Stimulated activated naive CD8-positive, alpha-beta T cell treated with anti-CD3 and anti-CD28 coated beads, Interleukin-15, amount 100 ng/mL, for 72 hours (primary cell): ENCODE results near the gene GTF2IRD1.
A peak's percentile ranks its signal among the peaks of the same experiment; 100 is the strongest.

ENCODE experiments used
- ATAC-seq: fragments of 150-1000 bp; cut with Tn5 transposase; 2 replicates; pipeline ENCODE4 v1.10.0; 2021; ENCODE audit warnings: mild to moderate bottlenecking, moderate library complexity
- DNase-seq, 2 donors: peaks; one replicate each; pipeline ENCODE4 v3.0.0; 2021 to 2022
- H3K27ac Mint-ChIP-seq, 2 donors: one replicate each; pipeline ENCODE4 v1.8.0; 2022; ENCODE audit warnings: mild to moderate bottlenecking in 2 of 2, mixed read lengths in 2 of 2, moderate library complexity in 2 of 2
- H3K27me3 Mint-ChIP-seq: one replicate; pipeline ENCODE4 v1.8.0; 2022; ENCODE audit warnings: mixed read lengths
- H3K4me1 Mint-ChIP-seq: one replicate; pipeline ENCODE4 v1.8.0; 2022; ENCODE audit warnings: mild to moderate bottlenecking, mixed read lengths
- H3K4me3 Mint-ChIP-seq, 2 donors: one replicate each; pipeline ENCODE4 v1.8.0; 2022; ENCODE audit warnings: mild to moderate bottlenecking in 2 of 2, mixed read lengths in 2 of 2, moderate library complexity in 1 of 2
- H3K9me3 Mint-ChIP-seq, 2 donors: one replicate each; pipeline ENCODE4 v1.8.0; 2022; ENCODE audit warnings: mixed read lengths in 2 of 2

The GTF2IRD1 gene

GRCh38 chr7:74587435-74588126 lies 133.9 kb downstream of the GTF2IRD1 start:
- Mint-ChIP-seq H3K4me1 (no peaks in the 10 kb centered on the region), H3K9me3 (no peaks in the 10 kb centered on the region), H3K4me3 (no peak overlapping the region), H3K27me3 (no peaks in the 10 kb centered on the region), H3K27ac (peak overlapping the region in 1 of 2 donors; percentile 26)
- DNase-seq: no peak
- ATAC-seq: no peak

- Mint-ChIP-seq H3K27ac (no peak overlapping the region), H3K4me3 (no peak overlapping the region), H3K4me1 (no peaks in the 10 kb centered on the region), H3K27me3 (no peaks in the 10 kb centered on the region), H3K9me3 (no peaks in the 10 kb centered on the region)
- DNase-seq (no peak), ATAC-seq (no peak)
Measured at GRCh38 chr7:74590813-74591212, 137.1 kb downstream of the GTF2IRD1 start.

- Mint-ChIP-seq H3K4me1 (peaks cover 12% of the 10 kb centered on the region), H3K27ac (no peak overlapping the region), H3K9me3 (no peaks in the 10 kb centered on the region), H3K4me3 (no peak overlapping the region), H3K27me3 (no peaks in the 10 kb centered on the region)
- no peak for DNase-seq
- ATAC-seq: peak; percentile 38
Measured at GRCh38 chr7:74598558-74598957, 144.9 kb downstream of the GTF2IRD1 start.

GRCh38 chr7:74599244-74599643 lies 145.5 kb downstream of the GTF2IRD1 start:
- H3K27ac Mint-ChIP-seq: peak overlapping the region in 1 of 2 donors; percentile 71
- H3K4me1 Mint-ChIP-seq: peaks cover 12% of the 10 kb centered on the region
- ATAC-seq (peak; percentile 83), DNase-seq (peak in 1 of 2 donors; percentile 26)
- H3K9me3 Mint-ChIP-seq: no peaks in the 10 kb centered on the region
- no peak overlapping the region for H3K4me3 Mint-ChIP-seq
- no peaks in the 10 kb centered on the region for H3K27me3 Mint-ChIP-seq

- Mint-ChIP-seq H3K4me1 (peaks cover 26% of the 10 kb centered on the region), H3K4me3 (peak overlapping the region in 1 of 2 donors; percentile 23), H3K27me3 (no peaks in the 10 kb centered on the region), H3K27ac (peak overlapping the region in 1 of 2 donors; percentile 81), H3K9me3 (no peaks in the 10 kb centered on the region)
- ATAC-seq: no peak
- no peak for DNase-seq
Measured at GRCh38 chr7:74604326-74605020, 150.8 kb downstream of the GTF2IRD1 start.

- Mint-ChIP-seq H3K4me3 (peak overlapping the region; percentile 73 to 87), H3K27ac (peak overlapping the region; percentile 83 to 88)
- DNase-seq: peak; percentile 41 to 47
Measured at GRCh38 chr7:74606101-74606908, 152.6 kb downstream of the GTF2IRD1 start.

GRCh38 chr7:74606909-74607510 lies 153.3 kb downstream of the GTF2IRD1 start:
- Mint-ChIP-seq H3K4me1 (peaks cover 24% of the 10 kb centered on the region), H3K27ac (no peak overlapping the region), H3K9me3 (no peaks in the 10 kb centered on the region), H3K27me3 (no peaks in the 10 kb centered on the region), H3K4me3 (peak overlapping the region; percentile 73 to 87)
- no peak for DNase-seq
- no peak for ATAC-seq

More at GRCh38 chr7:74606101-74606908, 152.6 kb downstream of the GTF2IRD1 start:
- peak; percentile 91 for ATAC-seq
- Mint-ChIP-seq H3K27me3 (no peaks in the 10 kb centered on the region), H3K4me1 (peaks cover 24% of the 10 kb centered on the region), H3K9me3 (no peaks in the 10 kb centered on the region)

GRCh38 chr7:74612015-74612829 lies 158.5 kb downstream of the GTF2IRD1 start:
- Mint-ChIP-seq H3K27ac (peak overlapping the region in 1 of 2 donors; percentile 29), H3K4me3 (no peak overlapping the region), H3K4me1 (peaks cover 18% of the 10 kb centered on the region), H3K9me3 (no peaks in the 10 kb centered on the region), H3K27me3 (peaks cover 9% of the 10 kb centered on the region)
- DNase-seq (no peak), ATAC-seq (no peak)

GRCh38 chr7:74615933-74616780 lies 162.5 kb downstream of the GTF2IRD1 start:
- no peak overlapping the region for H3K4me3 Mint-ChIP-seq
- peaks cover 9% of the 10 kb centered on the region for H3K27me3 Mint-ChIP-seq
- DNase-seq: no peak
- H3K9me3 Mint-ChIP-seq: no peaks in the 10 kb centered on the region
- peak overlapping the region in 1 of 2 donors; percentile 44 for H3K27ac Mint-ChIP-seq
- no peak for ATAC-seq
- peaks cover 28% of the 10 kb centered on the region for H3K4me1 Mint-ChIP-seq

- Mint-ChIP-seq H3K4me1 (peaks cover 27% of the 10 kb centered on the region), H3K9me3 (no peaks in the 10 kb centered on the region), H3K4me3 (peak overlapping the region in 1 of 2 donors; percentile 25), H3K27ac (peak overlapping the region; percentile 4 to 74), H3K27me3 (peaks cover 7% of the 10 kb centered on the region)
- DNase-seq: no peak
- ATAC-seq: peak; percentile 49
Measured at GRCh38 chr7:74617180-74617744, 163.6 kb downstream of the GTF2IRD1 start.

GRCh38 chr7:74619235-74619860 lies 165.6 kb downstream of the GTF2IRD1 start:
- Mint-ChIP-seq H3K4me1 (peaks cover 24% of the 10 kb centered on the region), H3K27me3 (no peaks in the 10 kb centered on the region), H3K9me3 (no peaks in the 10 kb centered on the region), H3K27ac (no peak overlapping the region), H3K4me3 (no peak overlapping the region)
- DNase-seq: no peak
- no peak for ATAC-seq

- DNase-seq: no peak
- peaks cover 16% of the 10 kb centered on the region for H3K4me1 Mint-ChIP-seq
- H3K27ac Mint-ChIP-seq: no peak overlapping the region
- no peaks in the 10 kb centered on the region for H3K27me3 Mint-ChIP-seq
- H3K4me3 Mint-ChIP-seq: no peak overlapping the region
- ATAC-seq: no peak
- no peaks in the 10 kb centered on the region for H3K9me3 Mint-ChIP-seq
Measured at GRCh38 chr7:74622228-74622749, 168.6 kb downstream of the GTF2IRD1 start.

GRCh38 chr7:74623135-74623534 lies 169.4 kb downstream of the GTF2IRD1 start:
- no peak overlapping the region for H3K4me3 Mint-ChIP-seq
- H3K9me3 Mint-ChIP-seq: no peaks in the 10 kb centered on the region
- ATAC-seq (no peak), DNase-seq (no peak)
- no peak overlapping the region for H3K27ac Mint-ChIP-seq
- peaks cover 11% of the 10 kb centered on the region for H3K4me1 Mint-ChIP-seq
- no peaks in the 10 kb centered on the region for H3K27me3 Mint-ChIP-seq
